IPS DF 6.9 (cell line): ENCODE data around the gene NRDE2.

Source experiments
- DNase-seq: peaks from one replicate; pipeline ENCODE4 v3.0.0-alpha.2; 2013; ENCODE audit warnings: low read depth, low spot score
- H3K27ac ChIP-seq: one replicate; pipeline ENCODE4 v1.5.1; 2013; ENCODE audit warnings: low read length, control low read depth
- H3K27me3 ChIP-seq: 2 replicates; pipeline ENCODE4 v1.6.1; 2013; ENCODE audit warnings: mild to moderate bottlenecking, low read length; ENCODE audit not compliant: control insufficient read depth, insufficient read depth
- H3K36me3 ChIP-seq: 2 replicates; pipeline ENCODE4 v1.6.1; 2013; ENCODE audit warnings: low read length; ENCODE audit not compliant: control insufficient read depth, insufficient read depth
- H3K4me1 ChIP-seq: 2 replicates; pipeline ENCODE4 v1.6.1; 2013; ENCODE audit warnings: low read length; ENCODE audit not compliant: control insufficient read depth, insufficient read depth
- H3K4me3 ChIP-seq: 2 replicates; pipeline ENCODE4 v1.5.1; 2013; ENCODE audit warnings: mild to moderate bottlenecking, low read length
- H3K9me3 ChIP-seq: 2 replicates; pipeline ENCODE4 v1.6.1; 2013; ENCODE audit warnings: low read length, inconsistent platforms; ENCODE audit not compliant: control insufficient read depth, insufficient read depth
- WGBS: extraction: QIAGEN DNeasy Blood & Tissue Kit; methylation state at CpG from one replicate; pipeline ENCODE4 v1.1.7; 2013; ENCODE audit warnings: mixed read lengths, missing lambda C conversion rate; ENCODE audit not compliant: insufficient read length, insufficient coverage; 5-methylcytosine and 5-hydroxymethylcytosine counted together

Gene NRDE2

GRCh38 chr14:90274019-90274418, 57.7 kb downstream of the NRDE2 start:
- peaks cover 16% of the 10 kb centered on the region; the same call in 1 of the 2 replicates for H3K36me3 ChIP-seq
- no CpG with 5 or more reads among the region's 9 CpGs for WGBS

GRCh38 chr14:90273532-90273931, 58.2 kb downstream of the NRDE2 start:
- H3K27me3 ChIP-seq, result no peaks in the 10 kb centered on the region
- no CpG with 5 or more reads among the region's 8 CpGs for WGBS
- H3K9me3 ChIP-seq, result no peaks in the 10 kb centered on the region
- peaks cover 15% of the 10 kb centered on the region; the same call in 1 of the 2 replicates for H3K36me3 ChIP-seq
- no peak for DNase-seq
- H3K27ac ChIP-seq, result no peak overlapping the region
- H3K4me1 ChIP-seq, result no peaks in the 10 kb centered on the region; the same call in 1 of the 2 replicates
- no peak overlapping the region for H3K4me3 ChIP-seq

More at GRCh38 chr14:90274019-90274418, 57.7 kb downstream of the NRDE2 start:
- no peak overlapping the region for H3K27ac ChIP-seq
- H3K9me3 ChIP-seq, result no peaks in the 10 kb centered on the region
- peak; percentile 13 for DNase-seq
- H3K4me1 ChIP-seq, result no peaks in the 10 kb centered on the region; the same call in 1 of the 2 replicates
- no peak overlapping the region for H3K4me3 ChIP-seq
- H3K27me3 ChIP-seq, result no peaks in the 10 kb centered on the region

GRCh38 chr14:90272523-90272922, 59.2 kb downstream of the NRDE2 start:
- DNase-seq, result no peak
- Histone ChIP-seq H3K9me3 (no peaks in the 10 kb centered on the region), H3K4me3 (no peak overlapping the region), H3K27me3 (no peaks in the 10 kb centered on the region), H3K4me1 (no peaks in the 10 kb centered on the region; the same call in 1 of the 2 replicates), H3K36me3 (peaks cover 18% of the 10 kb centered on the region; the same call in 1 of the 2 replicates), H3K27ac (no peak overlapping the region)
- no CpG with 5 or more reads among the region's 10 CpGs for WGBS

- Histone ChIP-seq H3K27ac (no peak overlapping the region), H3K4me1 (no peaks in the 10 kb centered on the region), H3K27me3 (no peaks in the 10 kb centered on the region), H3K9me3 (no peaks in the 10 kb centered on the region), H3K36me3 (peaks cover 31% of the 10 kb centered on the region; the same call in 1 of the 2 replicates), H3K4me3 (no peak overlapping the region)
- no peak for DNase-seq
- WGBS, result no CpG with 5 or more reads among the region's 4 CpGs
Observed at GRCh38 chr14:90268420-90268819, 63.3 kb downstream of the NRDE2 start.

- no peaks in the 10 kb centered on the region for H3K9me3 ChIP-seq
- no peak for DNase-seq
- no peaks in the 10 kb centered on the region for H3K4me1 ChIP-seq
- no peaks in the 10 kb centered on the region for H3K27me3 ChIP-seq
- no CpG with 5 or more reads among the region's 9 CpGs for WGBS
- H3K4me3 ChIP-seq, result no peak overlapping the region
- H3K27ac ChIP-seq, result no peak overlapping the region
- H3K36me3 ChIP-seq, result peaks cover 28% of the 10 kb centered on the region; the same call in 1 of the 2 replicates
Observed at GRCh38 chr14:90266441-90267154, 65.1 kb downstream of the NRDE2 start.

- peaks cover 24% of the 10 kb centered on the region; the same call in 1 of the 2 replicates for H3K36me3 ChIP-seq
Observed at GRCh38 chr14:90263748-90264449, 67.8 kb downstream of the NRDE2 start.

GRCh38 chr14:90256354-90257131, 75.2 kb downstream of the NRDE2 start, which contains the start of gene PSMC1:
Gene PSMC1 (plus strand): TSS chr14:90256553. CDS start chr14:90256598, 45 bp downstream.
- peaks cover 4% of the 10 kb centered on the region; the same call in 1 of the 2 replicates for H3K36me3 ChIP-seq
- peak; percentile 58 for DNase-seq
- no peak within 1 kb of the TSS for H3K27ac ChIP-seq
- no CpG with 5 or more reads among the region's 55 CpGs for WGBS
- peak within 1 kb of the TSS; percentile 94 for H3K4me3 ChIP-seq
- no peaks in the 10 kb centered on the region for H3K4me1 ChIP-seq
- no peaks in the 10 kb centered on the region for H3K9me3 ChIP-seq
- no peaks in the 10 kb centered on the region for H3K27me3 ChIP-seq

More at GRCh38 chr14:90263748-90264449, 67.8 kb downstream of the NRDE2 start:
- no peaks in the 10 kb centered on the region for H3K4me1 ChIP-seq
- no peaks in the 10 kb centered on the region for H3K27me3 ChIP-seq
- DNase-seq, result no peak
- H3K4me3 ChIP-seq, result no peak overlapping the region
- no peak overlapping the region for H3K27ac ChIP-seq
- WGBS, result no CpG with 5 or more reads among the region's 8 CpGs
- H3K9me3 ChIP-seq, result no peaks in the 10 kb centered on the region

- no peak for DNase-seq
- Histone ChIP-seq H3K36me3 (peaks cover under 1% of the 10 kb centered on the region; the same call in 1 of the 2 replicates), H3K4me1 (no peaks in the 10 kb centered on the region), H3K4me3 (no peak overlapping the region), H3K9me3 (no peaks in the 10 kb centered on the region), H3K27me3 (no peaks in the 10 kb centered on the region), H3K27ac (no peak overlapping the region)
- no CpG with 5 or more reads among the region's 1 CpG for WGBS
Observed at GRCh38 chr14:90255871-90256270, 75.9 kb downstream of the NRDE2 start.

- Histone ChIP-seq H3K4me1 (no peaks in the 10 kb centered on the region), H3K4me3 (no peak overlapping the region), H3K9me3 (no peaks in the 10 kb centered on the region), H3K36me3 (no peaks in the 10 kb centered on the region), H3K27ac (no peak overlapping the region), H3K27me3 (no peaks in the 10 kb centered on the region)
- no peak for DNase-seq
- WGBS, result no CpG with 5 or more reads among the region's 8 CpGs
Observed at GRCh38 chr14:90253826-90254225, 77.9 kb downstream of the NRDE2 start.

GRCh38 chr14:90248594-90248993, 83.1 kb downstream of the NRDE2 start:
- Histone ChIP-seq H3K4me1 (no peaks in the 10 kb centered on the region), H3K9me3 (no peaks in the 10 kb centered on the region), H3K4me3 (no peak overlapping the region), H3K27ac (no peak overlapping the region), H3K36me3 (no peaks in the 10 kb centered on the region), H3K27me3 (no peaks in the 10 kb centered on the region)
- no peak for DNase-seq
- WGBS, result no CpG with 5 or more reads among the region's 2 CpGs
